NB4 (cell line): ENCODE data around the gene MPHOSPH8.

Source experiments
- DNase-seq: peaks from one replicate; pipeline ENCODE4 v3.0.0; 2010; ENCODE audit warnings: low read depth
- H3K4me3 ChIP-seq: one replicate; pipeline ENCODE4 v1.5.1; 2011; ENCODE audit warnings: mild to moderate bottlenecking, low read depth, low read length, moderate library complexity
- MYC ChIP-seq: IDR thresholded peaks from 2 replicates; pipeline ENCODE4 v1.6.1; 2011; ENCODE audit warnings: low read depth, low read length
- POLR2A ChIP-seq: IDR thresholded peaks from 2 replicates; pipeline ENCODE4 v1.6.1; 2011; ENCODE audit warnings: mild to moderate bottlenecking; ENCODE audit not compliant: insufficient read length; ENCODE audit errors: extremely low read depth
- TF ChIP-seq, protein P1 (sequence below): IDR thresholded peaks from 2 replicates; pipeline ENCODE4 v1.6.1; 2011; ENCODE audit warnings: low read depth, low read length
- TF ChIP-seq, protein P2 (sequence below): IDR thresholded peaks from one replicate; pipeline ENCODE4 v1.5.1; 2012; ENCODE audit warnings: low read depth, low read length

The MPHOSPH8 gene

DNA sequence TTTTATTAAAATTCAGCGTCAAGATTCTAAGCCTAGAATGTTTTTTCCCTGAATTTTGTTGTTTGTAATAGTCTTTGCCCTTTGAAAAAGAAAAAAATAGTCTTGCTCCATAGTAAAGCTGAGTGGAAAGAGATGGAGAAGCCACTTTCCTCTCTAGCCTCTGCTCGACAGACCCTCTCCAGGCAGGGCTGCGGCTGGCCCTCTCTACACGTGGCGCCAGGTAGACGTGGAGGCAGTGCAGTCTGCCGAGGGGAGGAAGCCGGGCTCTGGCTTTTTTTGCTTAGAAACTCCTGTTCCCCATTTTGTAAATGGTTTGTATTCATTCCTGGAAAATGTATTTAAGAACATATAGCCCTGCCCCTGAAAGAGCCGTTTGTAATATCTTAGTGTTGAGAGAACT lies 35.3 kb downstream of the MPHOSPH8 start:
- TF ChIP-seq POLR2A (no peak), MYC (no peak)
- TF ChIP-seq, protein P1, sequence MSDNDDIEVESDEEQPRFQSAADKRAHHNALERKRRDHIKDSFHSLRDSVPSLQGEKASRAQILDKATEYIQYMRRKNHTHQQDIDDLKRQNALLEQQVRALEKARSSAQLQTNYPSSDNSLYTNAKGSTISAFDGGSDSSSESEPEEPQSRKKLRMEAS: no peak
- TF ChIP-seq, protein P2, sequence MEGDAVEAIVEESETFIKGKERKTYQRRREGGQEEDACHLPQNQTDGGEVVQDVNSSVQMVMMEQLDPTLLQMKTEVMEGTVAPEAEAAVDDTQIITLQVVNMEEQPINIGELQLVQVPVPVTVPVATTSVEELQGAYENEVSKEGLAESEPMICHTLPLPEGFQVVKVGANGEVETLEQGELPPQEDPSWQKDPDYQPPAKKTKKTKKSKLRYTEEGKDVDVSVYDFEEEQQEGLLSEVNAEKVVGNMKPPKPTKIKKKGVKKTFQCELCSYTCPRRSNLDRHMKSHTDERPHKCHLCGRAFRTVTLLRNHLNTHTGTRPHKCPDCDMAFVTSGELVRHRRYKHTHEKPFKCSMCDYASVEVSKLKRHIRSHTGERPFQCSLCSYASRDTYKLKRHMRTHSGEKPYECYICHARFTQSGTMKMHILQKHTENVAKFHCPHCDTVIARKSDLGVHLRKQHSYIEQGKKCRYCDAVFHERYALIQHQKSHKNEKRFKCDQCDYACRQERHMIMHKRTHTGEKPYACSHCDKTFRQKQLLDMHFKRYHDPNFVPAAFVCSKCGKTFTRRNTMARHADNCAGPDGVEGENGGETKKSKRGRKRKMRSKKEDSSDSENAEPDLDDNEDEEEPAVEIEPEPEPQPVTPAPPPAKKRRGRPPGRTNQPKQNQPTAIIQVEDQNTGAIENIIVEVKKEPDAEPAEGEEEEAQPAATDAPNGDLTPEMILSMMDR: no peak
- H3K4me3 ChIP-seq: no peak overlapping the region
- no peak for DNase-seq

DNA sequence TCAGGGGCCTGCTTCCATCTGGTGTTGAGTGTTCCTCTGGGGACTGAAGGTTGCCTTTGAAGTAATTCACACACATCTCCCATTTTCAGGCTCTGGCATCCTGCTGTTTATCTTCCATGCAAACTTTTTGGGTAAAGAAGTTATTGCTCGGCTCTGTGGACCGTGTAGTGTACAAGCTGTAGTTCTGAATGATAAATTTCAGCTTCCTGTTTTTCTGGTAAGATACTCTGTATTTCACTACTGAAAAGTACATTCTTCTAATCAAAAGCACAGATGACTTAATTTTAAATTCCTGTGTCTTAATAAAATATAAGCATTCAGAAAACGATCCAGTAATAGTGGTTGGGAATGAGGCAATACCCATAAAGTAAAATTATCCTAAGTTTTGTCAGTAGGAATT lies 36.7 kb downstream of the MPHOSPH8 start:
- DNase-seq: no peak
- TF ChIP-seq, protein P2: no peak
- TF ChIP-seq, protein P1: no peak
- TF ChIP-seq POLR2A (no peak), MYC (no peak)
- no peak overlapping the region for H3K4me3 ChIP-seq

DNA sequence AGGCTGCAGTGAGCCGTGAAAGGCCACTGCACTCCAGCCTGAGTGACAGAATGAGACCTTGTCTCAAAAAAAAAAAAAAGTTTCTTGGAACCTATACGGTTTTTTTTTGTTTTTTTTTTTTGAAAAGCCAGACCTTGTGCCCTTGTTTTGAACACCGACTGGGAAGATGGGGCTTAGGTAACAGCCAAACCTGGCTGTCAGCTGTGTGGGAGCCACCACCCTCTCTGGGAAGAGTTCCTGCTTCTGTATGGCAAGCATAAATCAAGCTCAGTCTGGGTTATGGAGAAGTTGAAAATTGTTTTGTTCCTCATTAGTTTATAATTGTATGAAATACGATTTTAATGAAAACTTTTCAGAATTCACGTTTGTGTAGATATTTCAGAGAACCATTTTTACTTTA lies 39.5 kb downstream of the MPHOSPH8 start:
- no peak overlapping the region for H3K4me3 ChIP-seq
- no peak for DNase-seq
- TF ChIP-seq, protein P2: no peak
- no peak for TF ChIP-seq MYC
- no peak for TF ChIP-seq POLR2A
- TF ChIP-seq, protein P1: no peak

DNA sequence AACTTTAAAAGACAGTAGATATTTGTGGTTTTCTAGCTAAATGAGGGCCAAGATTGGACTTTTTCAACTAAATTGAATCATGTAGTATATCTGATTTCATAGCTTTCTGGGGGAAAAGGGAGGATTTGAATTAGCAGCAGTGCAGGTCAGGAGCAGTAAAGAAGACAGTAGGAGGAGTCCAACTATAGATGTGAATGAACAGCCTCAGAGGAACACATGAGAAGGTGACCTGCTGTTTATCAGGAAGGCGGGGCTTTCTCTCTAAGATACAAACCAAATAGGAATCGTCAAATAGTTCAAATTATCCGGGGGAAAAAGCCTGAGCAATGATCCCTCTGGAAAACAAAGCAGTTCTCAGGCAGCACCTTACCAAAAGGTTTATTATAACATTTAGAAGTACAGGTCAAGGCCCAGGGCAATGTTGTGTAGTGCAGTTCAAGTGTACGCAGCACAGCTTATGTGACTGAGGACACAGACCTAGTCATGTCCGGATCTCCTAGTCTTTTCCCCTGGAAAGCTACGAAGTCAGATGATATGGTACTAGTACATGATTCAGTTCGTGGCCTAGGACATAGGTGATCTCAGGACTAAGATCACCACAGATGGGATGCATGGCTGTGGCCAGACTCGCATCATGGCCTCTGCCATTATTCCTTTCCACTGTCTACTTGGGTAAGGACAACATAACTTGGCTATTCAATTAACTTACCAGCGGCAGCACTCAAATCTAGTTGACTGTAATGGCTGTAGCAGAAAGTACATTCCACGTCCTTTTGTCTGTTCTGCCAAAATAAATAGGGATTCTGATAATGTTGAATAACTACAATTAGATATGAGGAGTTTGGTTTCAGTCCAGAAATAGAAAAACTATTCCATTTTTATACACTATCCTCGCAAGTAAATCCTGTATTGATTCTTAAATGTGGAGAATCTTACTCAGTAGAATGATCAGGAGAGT lies 40.3 kb downstream of the MPHOSPH8 start:
- DNase-seq: no peak
- TF ChIP-seq POLR2A: no peak
- no peak for TF ChIP-seq MYC
- TF ChIP-seq, protein P2: no peak
- TF ChIP-seq, protein P1: no peak
- no peak overlapping the region for H3K4me3 ChIP-seq

DNA sequence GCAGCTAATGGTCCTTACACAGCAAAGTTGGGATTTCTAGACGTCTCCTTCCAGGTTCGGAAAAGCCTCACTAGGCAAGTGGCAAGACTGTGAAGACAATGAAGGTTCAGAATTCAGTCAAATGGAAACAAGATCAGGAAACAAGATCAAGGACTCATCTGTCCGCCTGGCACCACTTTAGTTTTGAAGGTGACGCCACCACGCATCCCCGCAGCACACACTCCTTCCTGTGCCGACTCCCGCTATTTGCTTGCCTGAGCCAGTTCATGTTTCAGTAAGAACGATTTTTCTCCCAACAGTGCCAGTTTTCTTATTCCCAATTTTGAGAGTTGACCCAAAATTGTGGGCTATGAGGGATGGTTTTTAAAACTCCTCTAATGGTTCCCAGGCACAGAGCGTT lies 41.4 kb downstream of the MPHOSPH8 start:
- H3K4me3 ChIP-seq: no peak overlapping the region
- TF ChIP-seq, protein P2: no peak
- TF ChIP-seq POLR2A: no peak
- TF ChIP-seq MYC: no peak
- TF ChIP-seq, protein P1: no peak
- DNase-seq: no peak
